Lower lobe of right lung (tissue), 2 donors: ENCODE measurements around the gene MYO1D. TPM values are rescaled to one million over a fixed set of nuclear protein-coding genes. Genes with fewer than 3 reads are reported as not detected.

Experiments used
- ATAC-seq, 2 donors: fragments of 200-7000 bp; cut with Tn5 transposase; one replicate each; pipeline ENCODE4 v1.9.1; 2020 to 2022; ENCODE audit warnings: mild to moderate bottlenecking in 2 of 2, moderate library complexity in 2 of 2
- DNase-seq: peaks from one replicate; pipeline ENCODE4 v3.0.0-alpha.2; 2020
- H3K27ac ChIP-seq: fragments of 200-600 bp; one replicate; pipeline ENCODE4 v1.8.0; 2022
- H3K27me3 ChIP-seq: fragments of 200-600 bp; one replicate; pipeline ENCODE4 v1.8.0; 2022; ENCODE audit warnings: low read depth
- H3K36me3 ChIP-seq: fragments of 200-600 bp; one replicate; pipeline ENCODE4 v1.8.0; 2022; ENCODE audit warnings: mild to moderate bottlenecking
- H3K4me1 ChIP-seq: fragments of 200-600 bp; one replicate; pipeline ENCODE4 v1.8.0; 2022
- H3K4me3 ChIP-seq: fragments of 200-600 bp; one replicate; pipeline ENCODE4 v1.8.0; 2022; ENCODE audit warnings: mild to moderate bottlenecking
- H3K9me3 ChIP-seq: fragments of 200-600 bp; one replicate; pipeline ENCODE4 v1.8.0; 2022
- CTCF ChIP-seq: fragments of 200-600 bp; IDR thresholded peaks from one replicate; pipeline ENCODE4 v1.8.0; 2022; ENCODE audit warnings: antibody characterized with exemption, mild to moderate bottlenecking
- intact Hi-C: fragments of 100-400 bp; cut with DNase I; formaldehyde crosslinking; loops from one replicate; pipeline ENCODE4 v1.11.0; 2022
- total RNA-seq: library from RNA; stranded (reverse); fragmentation: NEBNext Ultra II Directional; extraction: Animal tissue kit (Norgen Biotek cat#: 25700); gene quantifications from one replicate; pipeline ENCODE4 v1.2.1, GENCODE V29; 2021
- donor health status: DM: no; HTN: yes; CAD: no; lungs with severe emphysema.

MYO1D gene
- total RNA-seq, 1 donor from 2014 or later: 58.0 TPM

- no peak for TF ChIP-seq CTCF
- H3K4me3 ChIP-seq: no peak overlapping the region
- no peaks in the 10 kb centered on the region for H3K36me3 ChIP-seq
- H3K4me1 ChIP-seq: peaks cover 5% of the 10 kb centered on the region
- DNase-seq: no peak
- H3K9me3 ChIP-seq: no peaks in the 10 kb centered on the region
- no peaks in the 10 kb centered on the region for H3K27me3 ChIP-seq
- no peak for ATAC-seq
- no peak overlapping the region for H3K27ac ChIP-seq
- intact Hi-C loops: no loop called here
Observed at GRCh38 chr17:32673964-32674363, 203.0 kb downstream of the MYO1D start.

- intact Hi-C loops: no loop called here
- no peaks in the 10 kb centered on the region for H3K36me3 ChIP-seq
- H3K27ac ChIP-seq: no peak overlapping the region
- TF ChIP-seq CTCF: no peak
- peaks cover 5% of the 10 kb centered on the region for H3K4me1 ChIP-seq
- no peaks in the 10 kb centered on the region for H3K27me3 ChIP-seq
- ATAC-seq: no peak
- DNase-seq: no peak
- H3K4me3 ChIP-seq: no peak overlapping the region
- H3K9me3 ChIP-seq: no peaks in the 10 kb centered on the region
Observed at GRCh38 chr17:32672711-32673110, 204.2 kb downstream of the MYO1D start.

- intact Hi-C loops: no loop called here
- peaks cover 5% of the 10 kb centered on the region for H3K4me1 ChIP-seq
- no peaks in the 10 kb centered on the region for H3K36me3 ChIP-seq
- H3K27ac ChIP-seq: no peak overlapping the region
- ATAC-seq (no peak), DNase-seq (peak; percentile 53)
- no peaks in the 10 kb centered on the region for H3K9me3 ChIP-seq
- no peak for TF ChIP-seq CTCF
- H3K27me3 ChIP-seq: no peaks in the 10 kb centered on the region
- H3K4me3 ChIP-seq: no peak overlapping the region
Observed at GRCh38 chr17:32671896-32672295, 205.0 kb downstream of the MYO1D start.

GRCh38 chr17:32664936-32665583 is 211.9 kb downstream of the MYO1D start:
- no peak overlapping the region for H3K27ac ChIP-seq
- H3K9me3 ChIP-seq: no peaks in the 10 kb centered on the region
- no peaks in the 10 kb centered on the region for H3K4me1 ChIP-seq
- H3K27me3 ChIP-seq: no peaks in the 10 kb centered on the region
- no peak for DNase-seq
- intact Hi-C loops: no loop called here
- TF ChIP-seq CTCF: no peak
- no peak for ATAC-seq
- no peaks in the 10 kb centered on the region for H3K36me3 ChIP-seq
- H3K4me3 ChIP-seq: no peak overlapping the region

- no peak for TF ChIP-seq CTCF
- no peak overlapping the region for H3K4me3 ChIP-seq
- intact Hi-C loops: no loop called here
- no peak for DNase-seq
- H3K9me3 ChIP-seq: no peaks in the 10 kb centered on the region
- H3K36me3 ChIP-seq: peaks cover 6% of the 10 kb centered on the region
- no peaks in the 10 kb centered on the region for H3K4me1 ChIP-seq
- no peak overlapping the region for H3K27ac ChIP-seq
- no peak for ATAC-seq
- no peaks in the 10 kb centered on the region for H3K27me3 ChIP-seq
Observed at GRCh38 chr17:32660496-32660985, 216.4 kb downstream of the MYO1D start.
